ENCODE data around the gene GCK.

GCK gene

GRCh38 chr7:44188480-44189225 is 586 bp downstream of the GCK start:
- Histone ChIP-seq H3K36me3 (ENCODE audit: insufficient read depth, low read length) (no peaks in the 10 kb centered on the region), H3K79me2 (ENCODE audit: control insufficient read depth, insufficient read depth, low read length, unreplicated experiment) (no peaks in the 10 kb centered on the region), H3K4me3 (ENCODE audit: low read depth, low read length) (no peak overlapping the region), H3K27ac (ENCODE audit: low read depth, low read length) (no peak overlapping the region), H3K27me3 (ENCODE audit: insufficient read depth, low read length) (no peaks in the 10 kb centered on the region; the same call in 1 of the 2 replicates), H2AFZ (ENCODE audit: low read length, unreplicated experiment) (no peak overlapping the region), H3K4me1 (ENCODE audit: control insufficient read depth, insufficient read depth, low read length, unreplicated experiment) (peaks cover 13% of the 10 kb centered on the region)

DNA sequence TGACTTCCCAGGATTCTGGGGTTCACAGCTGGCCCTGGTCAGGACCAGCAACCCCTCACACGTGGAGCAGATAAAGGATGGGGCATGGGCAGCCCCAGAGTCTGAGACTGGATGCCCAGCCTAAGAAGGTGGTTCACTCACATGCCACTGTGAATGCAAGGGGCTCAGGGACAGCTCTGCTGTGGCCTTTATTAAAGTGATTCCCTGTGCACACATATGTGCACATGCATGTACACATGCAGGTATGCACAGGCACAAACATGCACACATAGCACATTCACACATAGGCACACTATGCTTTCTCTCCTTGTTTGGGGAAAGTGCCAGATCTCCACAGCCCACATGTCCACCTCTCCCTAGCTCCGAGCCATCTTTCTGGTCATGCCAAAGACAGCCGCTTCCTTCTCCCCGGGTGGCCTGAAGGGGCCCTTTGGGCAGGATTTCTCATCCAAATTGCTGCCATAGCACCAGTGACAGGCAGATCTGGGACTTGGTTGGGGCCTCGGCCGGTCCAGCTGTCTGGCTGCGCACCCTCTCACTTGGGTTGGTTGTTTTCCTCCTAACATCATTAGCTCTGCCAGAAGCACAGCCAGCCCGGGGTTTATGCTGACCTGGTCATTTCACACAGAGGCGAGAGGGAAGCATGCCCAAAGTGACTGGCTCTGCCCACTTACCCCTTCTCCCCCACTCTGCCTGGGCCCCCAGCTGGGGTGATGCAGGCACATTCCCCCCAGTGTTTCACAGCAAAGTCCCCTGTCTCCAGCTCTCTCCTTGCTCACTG is 1.4 kb downstream of the GCK start:
- Histone ChIP-seq H3K4me1 (ENCODE audit: control insufficient read depth, insufficient read depth, low read length, unreplicated experiment) (peaks cover 13% of the 10 kb centered on the region), H3K36me3 (ENCODE audit: insufficient read depth, low read length) (no peaks in the 10 kb centered on the region), H3K79me2 (ENCODE audit: control insufficient read depth, insufficient read depth, low read length, unreplicated experiment) (no peaks in the 10 kb centered on the region), H3K27ac (ENCODE audit: low read depth, low read length) (no peak overlapping the region), H3K27me3 (ENCODE audit: insufficient read depth, low read length) (no peaks in the 10 kb centered on the region; the same call in 1 of the 2 replicates), H2AFZ (ENCODE audit: low read length, unreplicated experiment) (no peak overlapping the region), H3K4me3 (ENCODE audit: low read depth, low read length) (no peak overlapping the region)

- no peak overlapping the region for H2AFZ ChIP-seq (ENCODE audit: low read length, unreplicated experiment)
- H3K79me2 ChIP-seq (ENCODE audit: control insufficient read depth, insufficient read depth, low read length, unreplicated experiment) = no peaks in the 10 kb centered on the region
Measured at GRCh38 chr7:44186736-44187135, 2.5 kb downstream of the GCK start.

GRCh38 chr7:44185729-44186128 is 3.5 kb downstream of the GCK start:
- H3K4me1 ChIP-seq (ENCODE audit: control insufficient read depth, insufficient read depth, low read length, unreplicated experiment) = peaks cover 13% of the 10 kb centered on the region
- peaks cover under 1% of the 10 kb centered on the region; the same call in 1 of the 2 replicates for H3K27me3 ChIP-seq (ENCODE audit: insufficient read depth, low read length)
- H3K36me3 ChIP-seq (ENCODE audit: insufficient read depth, low read length) = no peaks in the 10 kb centered on the region
- no peaks in the 10 kb centered on the region for H3K79me2 ChIP-seq (ENCODE audit: control insufficient read depth, insufficient read depth, low read length, unreplicated experiment)
- no peak overlapping the region for H2AFZ ChIP-seq (ENCODE audit: low read length, unreplicated experiment)
- H3K27ac ChIP-seq (ENCODE audit: low read depth, low read length) = no peak overlapping the region
- no peak overlapping the region for H3K4me3 ChIP-seq (ENCODE audit: low read depth, low read length)

More at GRCh38 chr7:44186736-44187135, 2.5 kb downstream of the GCK start:
- H3K27me3 ChIP-seq (ENCODE audit: insufficient read depth, low read length) = no peaks in the 10 kb centered on the region
- H3K4me1 ChIP-seq (ENCODE audit: control insufficient read depth, insufficient read depth, low read length, unreplicated experiment) = peaks cover 13% of the 10 kb centered on the region
- H3K36me3 ChIP-seq (ENCODE audit: insufficient read depth, low read length) = no peaks in the 10 kb centered on the region
- no peak overlapping the region for H3K4me3 ChIP-seq (ENCODE audit: low read depth, low read length)
- H3K27ac ChIP-seq (ENCODE audit: low read depth, low read length) = no peak overlapping the region

DNA sequence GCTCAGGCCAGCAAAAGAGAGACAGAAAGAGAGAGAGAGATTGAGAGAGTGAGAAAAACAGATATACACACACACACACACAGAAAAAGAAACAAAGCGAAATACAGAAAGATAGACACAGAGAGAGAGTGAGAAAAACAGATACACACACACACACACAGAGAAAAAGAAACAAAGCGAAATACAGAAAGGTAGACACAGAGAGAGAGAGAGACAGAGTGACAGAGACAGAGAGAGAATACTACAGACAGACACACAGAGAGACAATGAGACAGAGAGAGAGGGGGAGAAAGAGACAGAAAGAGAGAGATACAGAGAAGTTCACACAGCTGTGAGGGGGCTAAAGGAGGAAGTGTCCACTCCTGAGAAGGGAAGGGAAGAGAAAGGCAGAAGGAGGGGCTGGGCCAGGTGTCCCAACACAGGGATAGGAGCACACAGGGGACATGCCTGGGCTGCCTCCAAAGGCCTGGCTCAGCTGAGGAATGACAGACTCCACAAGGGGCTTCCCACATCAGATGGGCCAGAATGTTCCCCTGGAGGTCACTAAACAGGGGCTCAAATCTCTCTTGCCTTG is 4.3 kb downstream of the GCK start:
- Histone ChIP-seq H3K36me3 (ENCODE audit: insufficient read depth, low read length) (no peaks in the 10 kb centered on the region), H3K27me3 (ENCODE audit: insufficient read depth, low read length) (peaks cover 3% of the 10 kb centered on the region; the same call in 1 of the 2 replicates), H3K4me1 (ENCODE audit: control insufficient read depth, insufficient read depth, low read length, unreplicated experiment) (peaks cover 13% of the 10 kb centered on the region), H3K27ac (ENCODE audit: low read depth, low read length) (peak overlapping the region; percentile 25; the same call in 1 of the 2 replicates), H2AFZ (ENCODE audit: low read length, unreplicated experiment) (peak overlapping the region; percentile 57), H3K79me2 (ENCODE audit: control insufficient read depth, insufficient read depth, low read length, unreplicated experiment) (no peaks in the 10 kb centered on the region), H3K4me3 (ENCODE audit: low read depth, low read length) (no peak overlapping the region)

- H3K4me1 ChIP-seq (ENCODE audit: control insufficient read depth, insufficient read depth, low read length, unreplicated experiment) = peaks cover 13% of the 10 kb centered on the region
- H2AFZ ChIP-seq (ENCODE audit: low read length, unreplicated experiment) = peak overlapping the region; percentile 57
- H3K4me3 ChIP-seq (ENCODE audit: low read depth, low read length) = no peak overlapping the region
- no peaks in the 10 kb centered on the region for H3K79me2 ChIP-seq (ENCODE audit: control insufficient read depth, insufficient read depth, low read length, unreplicated experiment)
- H3K36me3 ChIP-seq (ENCODE audit: insufficient read depth, low read length) = no peaks in the 10 kb centered on the region
- 0 out of 2 replicates have a peak overlapping the region, but pooled peaks have one; percentile 25 for H3K27ac ChIP-seq (ENCODE audit: low read depth, low read length)
- H3K27me3 ChIP-seq (ENCODE audit: insufficient read depth, low read length) = peaks cover 3% of the 10 kb centered on the region; the same call in 1 of the 2 replicates
Measured at GRCh38 chr7:44184206-44184872, 4.9 kb downstream of the GCK start.

GRCh38 chr7:44183386-44183785 is 5.9 kb downstream of the GCK start:
- no peak overlapping the region for H3K4me3 ChIP-seq (ENCODE audit: low read depth, low read length)
- H3K27ac ChIP-seq (ENCODE audit: low read depth, low read length) = no peak overlapping the region
- no peaks in the 10 kb centered on the region for H3K36me3 ChIP-seq (ENCODE audit: insufficient read depth, low read length)
- H3K4me1 ChIP-seq (ENCODE audit: control insufficient read depth, insufficient read depth, low read length, unreplicated experiment) = peaks cover 13% of the 10 kb centered on the region
- H2AFZ ChIP-seq (ENCODE audit: low read length, unreplicated experiment) = no peak overlapping the region
- peaks cover 3% of the 10 kb centered on the region; the same call in 1 of the 2 replicates for H3K27me3 ChIP-seq (ENCODE audit: insufficient read depth, low read length)
- H3K79me2 ChIP-seq (ENCODE audit: control insufficient read depth, insufficient read depth, low read length, unreplicated experiment) = no peaks in the 10 kb centered on the region

GRCh38 chr7:44182827-44183226 is 6.4 kb downstream of the GCK start:
- Histone ChIP-seq H3K36me3 (ENCODE audit: insufficient read depth, low read length) (no peaks in the 10 kb centered on the region), H3K79me2 (ENCODE audit: control insufficient read depth, insufficient read depth, low read length, unreplicated experiment) (no peaks in the 10 kb centered on the region), H3K4me3 (ENCODE audit: low read depth, low read length) (no peak overlapping the region), H2AFZ (ENCODE audit: low read length, unreplicated experiment) (no peak overlapping the region), H3K27me3 (ENCODE audit: insufficient read depth, low read length) (peaks cover 3% of the 10 kb centered on the region; the same call in 1 of the 2 replicates), H3K4me1 (ENCODE audit: control insufficient read depth, insufficient read depth, low read length, unreplicated experiment) (peaks cover 19% of the 10 kb centered on the region), H3K27ac (ENCODE audit: low read depth, low read length) (no peak overlapping the region)

GRCh38 chr7:44180631-44181030 is 8.6 kb downstream of the GCK start:
- Histone ChIP-seq H2AFZ (ENCODE audit: low read length, unreplicated experiment) (no peak overlapping the region), H3K27me3 (ENCODE audit: insufficient read depth, low read length) (peaks cover 3% of the 10 kb centered on the region; the same call in 1 of the 2 replicates), H3K79me2 (ENCODE audit: control insufficient read depth, insufficient read depth, low read length, unreplicated experiment) (no peaks in the 10 kb centered on the region), H3K27ac (ENCODE audit: low read depth, low read length) (no peak overlapping the region), H3K4me3 (ENCODE audit: low read depth, low read length) (no peak overlapping the region), H3K4me1 (ENCODE audit: control insufficient read depth, insufficient read depth, low read length, unreplicated experiment) (peaks cover 26% of the 10 kb centered on the region), H3K36me3 (ENCODE audit: insufficient read depth, low read length) (no peaks in the 10 kb centered on the region)

DNA sequence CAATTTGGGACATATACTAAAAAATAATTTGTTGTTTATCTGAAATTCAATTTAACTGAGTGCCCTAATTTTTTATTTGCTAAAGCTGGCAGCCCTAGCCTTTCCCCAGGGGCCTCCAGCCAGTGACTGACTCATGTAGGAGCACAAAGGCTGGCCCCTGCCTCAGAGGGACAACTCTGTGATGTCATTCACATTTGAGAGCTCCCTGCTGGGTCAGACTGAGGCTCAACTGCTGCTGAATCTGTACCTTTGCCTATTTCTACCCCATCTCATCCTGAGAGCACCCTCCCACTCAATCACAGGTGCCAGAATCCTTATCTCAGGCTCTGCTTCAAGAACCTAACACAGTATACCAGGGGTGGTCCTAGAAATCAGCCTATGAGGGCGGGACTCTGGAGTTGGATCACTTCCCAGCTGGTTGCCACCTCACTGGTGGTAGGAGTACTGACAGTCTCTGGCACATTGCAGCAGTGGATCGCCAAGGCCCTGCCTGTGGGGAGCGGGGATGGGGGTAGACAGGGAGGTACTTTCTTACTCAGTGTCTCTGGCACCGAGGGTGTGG is 11.6 kb downstream of the GCK start:
- peaks cover 13% of the 10 kb centered on the region for H3K4me1 ChIP-seq (ENCODE audit: control insufficient read depth, insufficient read depth, low read length, unreplicated experiment)

More for the DNA sequence above, 11.6 kb downstream of the GCK start:
- Histone ChIP-seq H3K79me2 (ENCODE audit: control insufficient read depth, insufficient read depth, low read length, unreplicated experiment) (no peaks in the 10 kb centered on the region), H3K27ac (ENCODE audit: low read depth, low read length) (no peak overlapping the region), H3K27me3 (ENCODE audit: insufficient read depth, low read length) (peaks cover 14% of the 10 kb centered on the region; the same call in 1 of the 2 replicates), H3K36me3 (ENCODE audit: insufficient read depth, low read length) (no peaks in the 10 kb centered on the region), H2AFZ (ENCODE audit: low read length, unreplicated experiment) (no peak overlapping the region), H3K4me3 (ENCODE audit: low read depth, low read length) (no peak overlapping the region)

Measured in ACC112 (cell line).